Skeletal muscle tissue (tissue), 4 donors: ENCODE data around the gene IL1RAPL1. TPM values are rescaled to one million over a fixed set of nuclear protein-coding genes. Genes with fewer than 3 reads are reported as not detected.

Experiments used
- H3K27ac ChIP-seq: one replicate; pipeline ENCODE4 v1.7.0; 2013; ENCODE audit warnings: mild to moderate bottlenecking, low read depth, low read length, inconsistent platforms
- H3K27me3 ChIP-seq, 3 donors: one replicate each; pipeline ENCODE4 v1.7.0; 2013; ENCODE audit warnings: low read length in 3 of 3; ENCODE audit not compliant: control insufficient read depth in 3 of 3, insufficient read depth in 3 of 3
- H3K36me3 ChIP-seq, 3 donors: one replicate each; pipeline ENCODE4 v1.7.0; 2013; ENCODE audit warnings: low read length in 3 of 3; ENCODE audit not compliant: control insufficient read depth in 3 of 3, insufficient read depth in 3 of 3
- H3K4me1 ChIP-seq, 3 donors: one replicate each; pipeline ENCODE4 v1.7.0; 2013; ENCODE audit warnings: low read length in 3 of 3, mild to moderate bottlenecking in 3 of 3; ENCODE audit not compliant: control insufficient read depth in 3 of 3, insufficient read depth in 3 of 3
- H3K4me3 ChIP-seq, 3 donors: one replicate each; pipeline ENCODE4 v1.7.0; 2013; ENCODE audit warnings: low read length in 3 of 3
- H3K9ac ChIP-seq, 3 donors: one replicate each; pipeline ENCODE4 v1.7.0; 2013; ENCODE audit warnings: low read length in 3 of 3, mild to moderate bottlenecking in 3 of 3, moderate library complexity in 2 of 3, low read depth in 1 of 3
- H3K9me3 ChIP-seq, 3 donors: one replicate each; pipeline ENCODE4 v1.7.0; 2013; ENCODE audit warnings: low read length in 3 of 3; ENCODE audit not compliant: control insufficient read depth in 3 of 3
- total RNA-seq: library from RNA; depleted of rRNA; stranded (reverse); fragments of >200 nt; gene quantifications from one replicate; pipeline ENCODE4 v1.2.3, GENCODE V29; 2014
- donor health status: Osteomylitis.

The IL1RAPL1 gene
- total RNA-seq, 1 donor from 2014 or later, result 3.7 TPM

DNA sequence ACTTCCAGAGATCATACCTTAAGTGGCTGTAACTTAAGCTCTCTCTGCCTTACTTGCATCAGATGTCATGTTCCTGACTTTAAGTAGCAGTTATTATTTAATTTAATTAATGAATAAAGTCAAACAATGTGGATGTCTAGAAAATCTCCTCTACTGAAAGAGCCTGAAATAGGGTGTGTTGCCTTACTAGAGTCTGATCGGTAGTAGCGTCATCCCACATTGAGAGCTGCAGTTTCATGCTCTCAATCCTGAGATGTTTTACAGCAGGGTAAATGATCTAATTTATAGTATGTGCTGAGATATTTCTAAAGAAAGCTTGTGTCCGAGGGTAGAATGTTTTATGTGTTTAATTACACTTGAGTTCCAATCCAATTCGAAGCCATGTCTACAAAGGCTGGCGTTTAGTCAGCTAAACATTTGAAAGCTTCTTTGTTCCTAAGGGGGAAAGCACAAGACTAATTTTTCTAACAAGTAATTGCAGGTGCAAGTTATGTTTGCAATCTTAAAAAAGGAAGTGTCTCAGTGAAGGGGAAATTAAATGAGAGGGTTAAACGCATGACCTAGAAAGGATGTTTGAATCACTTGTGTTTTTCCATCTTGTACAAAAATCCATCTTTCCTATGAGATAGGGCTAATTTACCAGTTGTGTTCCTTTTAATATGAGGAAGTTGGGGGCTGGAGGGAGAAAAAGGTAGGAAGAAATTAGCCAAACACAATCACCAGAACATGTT is 1237.1 kb downstream of the IL1RAPL1 start:
- Histone ChIP-seq H3K4me3 (no peak overlapping the region), H3K27me3 (no peaks in the 10 kb centered on the region), H3K9me3 (no peaks in the 10 kb centered on the region), H3K27ac (no peak overlapping the region), H3K36me3 (no peaks in the 10 kb centered on the region), H3K4me1 (no peaks in the 10 kb centered on the region), H3K9ac (no peak overlapping the region)

DNA sequence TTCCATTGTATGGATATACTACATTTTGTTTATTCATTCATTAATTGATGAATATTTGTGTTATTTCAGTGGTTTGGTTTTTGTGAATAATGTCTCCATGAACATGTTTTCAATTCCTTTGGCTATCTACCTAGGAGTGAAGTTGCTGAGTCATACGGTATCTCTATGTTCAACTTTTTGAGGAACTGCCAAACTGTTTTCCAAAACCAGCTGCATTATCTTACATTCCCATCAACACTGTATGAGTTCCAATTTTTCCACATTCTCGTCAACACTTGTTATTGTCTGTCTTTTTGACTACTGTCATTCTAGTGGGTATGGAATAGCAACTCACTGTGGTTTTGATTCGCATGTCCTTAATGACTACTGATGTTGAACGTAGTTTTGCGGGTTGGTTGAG is 1239.5 kb downstream of the IL1RAPL1 start:
- no peaks in the 10 kb centered on the region for H3K36me3 ChIP-seq
- H3K4me3 ChIP-seq, result no peak overlapping the region
- no peaks in the 10 kb centered on the region for H3K9me3 ChIP-seq
- H3K9ac ChIP-seq, result no peak overlapping the region
- no peaks in the 10 kb centered on the region for H3K27me3 ChIP-seq
- no peak overlapping the region for H3K27ac ChIP-seq
- H3K4me1 ChIP-seq, result no peaks in the 10 kb centered on the region

DNA sequence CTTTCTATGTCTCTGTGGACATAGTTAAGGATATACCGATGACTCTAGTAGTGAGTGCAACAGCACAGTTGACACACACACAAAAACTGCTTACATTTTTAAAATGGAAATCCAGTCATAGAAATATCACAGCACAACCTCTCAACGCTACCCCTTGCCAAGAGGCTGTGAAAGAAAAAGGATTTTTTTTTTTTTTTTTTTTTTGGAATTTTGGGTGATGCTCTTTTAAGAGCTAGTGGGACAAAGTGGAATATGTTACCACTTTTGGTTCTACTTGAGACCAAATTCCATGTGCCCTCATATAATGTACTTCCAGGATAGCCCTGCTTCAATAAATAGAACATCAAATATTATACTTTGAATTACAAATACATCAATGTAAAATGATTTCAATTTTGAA is 1247.1 kb downstream of the IL1RAPL1 start:
- Histone ChIP-seq H3K27me3 (no peaks in the 10 kb centered on the region), H3K9me3 (no peaks in the 10 kb centered on the region), H3K4me1 (no peaks in the 10 kb centered on the region), H3K27ac (no peak overlapping the region), H3K36me3 (no peaks in the 10 kb centered on the region), H3K9ac (no peak overlapping the region), H3K4me3 (no peak overlapping the region)

DNA sequence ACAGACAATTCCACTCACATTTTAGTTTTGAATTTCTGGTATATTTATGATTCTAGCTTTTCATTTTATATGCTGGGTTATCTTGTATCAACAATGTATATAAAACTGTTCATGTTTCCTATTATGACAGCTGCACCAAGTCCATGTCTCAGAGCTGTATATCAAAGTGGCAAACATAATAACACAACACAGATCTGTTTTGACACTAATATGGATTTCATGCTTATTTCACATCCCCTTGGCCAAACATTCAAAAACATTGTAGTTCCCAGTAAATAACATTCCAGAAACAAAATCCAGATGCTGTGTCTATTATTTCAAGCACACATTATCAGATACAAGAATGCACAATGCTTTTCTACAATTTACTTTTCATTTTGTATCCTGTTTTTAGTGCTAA is 1247.5 kb downstream of the IL1RAPL1 start:
- H3K9me3 ChIP-seq, result no peaks in the 10 kb centered on the region
- no peak overlapping the region for H3K27ac ChIP-seq
- H3K4me1 ChIP-seq, result no peaks in the 10 kb centered on the region
- H3K9ac ChIP-seq, result no peak overlapping the region
- H3K36me3 ChIP-seq, result no peaks in the 10 kb centered on the region
- H3K4me3 ChIP-seq, result no peak overlapping the region
- H3K27me3 ChIP-seq, result no peaks in the 10 kb centered on the region

DNA sequence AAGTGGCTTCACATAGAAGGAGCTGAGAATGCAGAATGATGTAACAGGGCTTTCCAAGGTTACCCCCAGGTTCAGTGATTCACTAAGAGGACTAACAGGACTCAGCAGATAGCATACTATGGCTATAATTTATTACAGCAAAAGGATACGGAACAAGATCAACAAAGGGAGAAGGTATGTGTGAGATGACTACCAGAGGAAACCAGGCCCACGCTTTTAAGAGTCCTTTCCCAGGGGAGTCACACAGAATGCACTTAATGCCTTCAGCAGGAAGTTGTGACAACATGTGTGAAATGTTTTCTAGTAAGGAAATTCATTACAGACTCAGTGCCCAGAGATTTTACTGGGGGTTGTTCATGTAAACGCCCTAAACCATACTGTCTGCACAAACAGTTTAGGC is 1254.5 kb downstream of the IL1RAPL1 start:
- no peaks in the 10 kb centered on the region for H3K27me3 ChIP-seq
- no peaks in the 10 kb centered on the region for H3K36me3 ChIP-seq
- no peak overlapping the region for H3K9ac ChIP-seq
- H3K9me3 ChIP-seq, result no peaks in the 10 kb centered on the region
- H3K4me3 ChIP-seq, result no peak overlapping the region
- no peaks in the 10 kb centered on the region for H3K4me1 ChIP-seq
- no peak overlapping the region for H3K27ac ChIP-seq

DNA sequence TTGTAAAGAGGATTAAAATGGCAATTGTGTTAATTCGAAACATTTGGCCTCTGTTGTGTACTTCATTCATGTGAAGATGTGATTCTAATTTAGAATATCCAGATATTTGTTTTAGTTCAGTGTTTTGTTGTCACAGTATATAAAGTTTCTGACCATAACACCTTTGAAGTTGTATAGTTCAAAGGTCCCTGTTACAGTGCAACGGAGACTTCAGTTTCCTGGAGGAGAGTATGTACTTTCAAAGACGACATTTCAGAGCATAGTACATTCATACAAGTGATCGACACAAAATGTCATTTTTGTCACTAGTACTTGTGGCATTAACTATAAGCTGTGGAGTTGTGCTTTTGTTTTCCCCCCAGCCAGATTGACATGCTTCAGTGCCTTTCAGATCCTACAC is 1255.3 kb downstream of the IL1RAPL1 start:
- H3K4me1 ChIP-seq, result no peaks in the 10 kb centered on the region
- H3K36me3 ChIP-seq, result no peaks in the 10 kb centered on the region
- no peaks in the 10 kb centered on the region for H3K27me3 ChIP-seq
- H3K4me3 ChIP-seq, result no peak overlapping the region
- H3K9me3 ChIP-seq, result no peaks in the 10 kb centered on the region
- no peak overlapping the region for H3K27ac ChIP-seq
- H3K9ac ChIP-seq, result no peak overlapping the region

DNA sequence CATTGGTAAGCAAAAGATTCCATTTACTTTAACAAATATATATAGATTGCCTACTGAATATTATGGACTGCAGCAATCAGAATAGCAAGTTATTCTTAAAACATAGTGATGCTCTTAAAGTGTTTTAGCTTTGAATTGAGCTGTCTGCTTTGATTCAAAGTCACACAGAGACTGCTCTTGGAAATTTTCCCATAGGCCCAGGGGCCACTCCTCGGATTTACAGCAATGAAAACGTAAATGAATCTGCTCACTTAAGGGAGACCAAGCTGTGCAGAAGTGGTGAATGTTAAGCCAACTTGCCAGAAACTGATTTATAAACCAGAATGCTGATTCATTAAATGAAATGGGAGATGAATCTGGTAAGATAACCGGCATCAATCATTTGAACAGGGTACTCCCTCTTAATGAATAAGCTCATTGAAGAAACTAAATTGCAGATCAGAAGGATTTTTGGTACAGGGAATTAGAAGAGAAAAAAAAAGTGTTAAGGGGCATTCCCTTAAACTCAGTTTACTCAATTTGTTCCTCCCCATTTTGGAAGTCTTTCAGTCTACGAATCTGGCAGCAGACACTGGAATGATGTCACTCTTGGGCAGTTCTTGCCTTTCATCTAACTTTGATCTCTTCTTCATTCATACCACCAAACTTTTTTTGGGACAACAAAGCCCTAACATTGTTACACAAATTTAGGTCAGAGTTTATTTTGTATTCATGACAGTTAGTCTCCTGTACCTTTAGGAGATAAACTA is 1264.8 kb downstream of the IL1RAPL1 start:
- H3K27ac ChIP-seq, result no peak overlapping the region
- no peak overlapping the region for H3K9ac ChIP-seq
- no peaks in the 10 kb centered on the region for H3K4me1 ChIP-seq
- no peaks in the 10 kb centered on the region for H3K9me3 ChIP-seq
- no peak overlapping the region for H3K4me3 ChIP-seq
- H3K27me3 ChIP-seq, result no peaks in the 10 kb centered on the region
- H3K36me3 ChIP-seq, result no peaks in the 10 kb centered on the region

DNA sequence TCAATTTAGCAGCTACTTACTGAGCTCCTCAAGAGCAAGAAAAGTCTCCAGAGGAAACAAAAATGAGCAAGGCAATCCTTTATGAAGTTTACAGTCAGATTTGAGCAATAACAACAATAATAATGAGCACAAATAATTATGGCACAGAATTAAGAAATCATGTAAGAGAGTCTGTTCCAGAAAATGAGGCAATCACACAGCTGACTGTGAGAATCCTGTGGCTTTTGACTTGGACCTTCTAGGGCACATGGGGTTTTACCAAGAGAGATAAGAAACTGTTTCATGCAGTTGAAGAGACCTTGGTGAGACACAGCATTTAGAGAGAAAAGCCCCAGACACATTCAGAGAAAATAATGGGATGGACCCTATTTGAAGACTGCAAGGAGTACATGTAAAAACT is 1265.5 kb downstream of the IL1RAPL1 start:
- Histone ChIP-seq H3K4me1 (no peaks in the 10 kb centered on the region), H3K4me3 (no peak overlapping the region), H3K9me3 (no peaks in the 10 kb centered on the region), H3K9ac (no peak overlapping the region), H3K27ac (no peak overlapping the region), H3K36me3 (no peaks in the 10 kb centered on the region), H3K27me3 (no peaks in the 10 kb centered on the region)

DNA sequence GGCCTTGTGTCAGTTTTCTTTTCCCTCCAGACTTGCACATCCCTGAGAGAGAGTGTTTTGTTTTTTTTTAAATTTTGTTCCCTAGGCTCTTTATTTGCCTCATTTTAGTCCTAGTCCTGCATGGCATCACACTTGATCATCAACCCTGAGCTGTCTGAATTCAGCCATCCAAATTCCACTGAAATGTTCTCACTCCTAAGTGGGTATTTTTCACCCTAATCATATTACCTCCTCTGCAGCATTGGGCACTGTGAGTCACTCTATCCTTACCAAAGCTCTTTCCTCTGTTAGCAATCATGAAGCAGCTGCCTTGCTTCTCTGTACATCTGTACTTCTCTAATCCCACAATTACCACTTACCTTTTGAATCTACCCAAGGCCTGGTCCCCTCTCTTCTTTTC is 1271.5 kb downstream of the IL1RAPL1 start:
- no peaks in the 10 kb centered on the region for H3K27me3 ChIP-seq
- no peaks in the 10 kb centered on the region for H3K4me1 ChIP-seq
- no peak overlapping the region for H3K9ac ChIP-seq
- no peak overlapping the region for H3K4me3 ChIP-seq
- H3K9me3 ChIP-seq, result no peaks in the 10 kb centered on the region
- H3K36me3 ChIP-seq, result no peaks in the 10 kb centered on the region
- H3K27ac ChIP-seq, result no peak overlapping the region

DNA sequence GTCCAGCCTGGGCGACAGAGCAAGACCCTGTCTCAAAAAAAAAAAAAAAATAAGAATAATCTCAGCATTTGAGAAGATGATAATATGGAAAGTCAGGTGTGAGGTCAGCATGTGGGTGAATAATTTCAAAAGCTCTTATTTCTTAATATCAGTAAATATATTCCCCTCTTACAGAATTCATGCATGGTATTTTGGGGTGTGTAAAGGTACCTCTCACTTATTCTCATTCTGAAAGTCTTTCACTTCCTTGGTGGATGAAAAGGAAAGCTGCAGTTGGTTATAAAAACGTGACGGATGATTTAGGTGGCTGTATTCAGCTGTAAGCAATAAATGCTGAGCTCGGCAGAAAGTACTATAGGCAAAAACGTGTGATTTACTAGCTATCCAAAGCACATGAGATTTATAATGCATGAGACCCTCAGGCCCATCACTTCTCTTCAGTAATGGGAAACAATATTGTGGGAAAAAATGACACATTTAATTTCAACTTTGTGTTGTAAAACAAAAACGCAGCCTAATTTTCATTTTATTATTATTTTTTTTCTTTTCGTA is 1275.0 kb downstream of the IL1RAPL1 start:
- Histone ChIP-seq H3K27me3 (no peaks in the 10 kb centered on the region), H3K9ac (no peak overlapping the region), H3K4me3 (no peak overlapping the region), H3K4me1 (no peaks in the 10 kb centered on the region), H3K9me3 (no peaks in the 10 kb centered on the region), H3K27ac (no peak overlapping the region), H3K36me3 (no peaks in the 10 kb centered on the region)
